DMS153 treated with DMSO at 0.1 percent for 48 hours (cell line): Measurements from ENCODE around the gene GPR55.

Experiments
- DNase-seq: peaks from one replicate; lab custom pipeline; 2025; ENCODE audit not compliant: unreplicated experiment; lab: John Stamatoyannopoulos, UW

Gene GPR55

DNA sequence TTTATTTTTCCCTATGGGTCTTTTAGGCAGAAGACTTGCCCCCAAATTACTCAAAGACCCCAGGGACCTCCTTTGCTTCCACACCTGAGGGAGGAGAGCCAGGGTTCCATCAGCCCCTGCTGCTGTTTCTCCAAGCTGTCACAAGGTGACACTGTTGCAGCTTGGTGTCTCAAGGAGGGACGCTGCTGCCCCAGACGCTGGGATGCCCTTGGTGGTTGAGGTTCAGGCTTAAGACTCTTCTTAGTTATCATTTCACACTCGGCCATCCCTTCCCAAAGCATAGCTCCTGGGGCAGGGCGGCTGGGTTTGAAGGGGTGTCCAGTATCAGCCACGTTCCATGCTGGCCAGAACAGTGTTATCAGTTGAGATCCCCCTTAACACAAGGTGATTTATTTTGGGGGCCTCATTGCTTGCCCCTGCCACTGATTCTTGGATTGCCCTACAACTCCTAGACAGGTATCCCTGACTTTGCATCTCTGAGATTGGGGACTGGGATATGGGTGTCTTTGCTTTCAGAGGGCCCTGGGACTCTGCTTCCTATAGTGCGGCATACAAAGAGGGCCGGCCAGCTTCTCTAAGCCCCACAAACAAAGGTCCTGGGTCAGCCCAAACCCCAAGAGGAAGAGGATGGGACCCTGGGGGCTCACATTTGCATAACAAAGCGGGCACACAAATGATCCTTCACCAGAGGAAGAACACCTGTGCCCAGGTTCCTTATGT, 22.7 kb downstream of the GPR55 start:
- DNase-seq: no peak

DNA sequence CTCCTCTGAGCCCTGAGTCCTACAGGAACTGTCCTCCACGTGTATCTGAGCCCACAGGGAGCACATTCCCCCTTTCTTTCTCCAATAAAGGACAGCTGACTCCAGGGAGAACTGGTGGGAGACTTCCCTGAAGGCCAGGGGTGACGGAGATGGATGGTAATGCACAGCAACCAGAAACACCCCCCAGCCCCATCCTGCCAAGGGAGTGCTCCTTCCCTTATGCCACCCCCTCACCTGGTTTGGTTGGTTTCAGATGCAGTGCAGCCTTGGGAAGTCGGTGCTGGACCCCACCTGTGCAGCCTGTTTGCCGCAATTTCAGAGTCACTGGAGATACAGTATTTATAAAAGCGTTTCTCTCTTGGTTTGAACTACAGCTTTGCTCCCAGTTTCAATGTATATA, 24.0 kb downstream of the GPR55 start:
- DNase-seq: no peak

DNA sequence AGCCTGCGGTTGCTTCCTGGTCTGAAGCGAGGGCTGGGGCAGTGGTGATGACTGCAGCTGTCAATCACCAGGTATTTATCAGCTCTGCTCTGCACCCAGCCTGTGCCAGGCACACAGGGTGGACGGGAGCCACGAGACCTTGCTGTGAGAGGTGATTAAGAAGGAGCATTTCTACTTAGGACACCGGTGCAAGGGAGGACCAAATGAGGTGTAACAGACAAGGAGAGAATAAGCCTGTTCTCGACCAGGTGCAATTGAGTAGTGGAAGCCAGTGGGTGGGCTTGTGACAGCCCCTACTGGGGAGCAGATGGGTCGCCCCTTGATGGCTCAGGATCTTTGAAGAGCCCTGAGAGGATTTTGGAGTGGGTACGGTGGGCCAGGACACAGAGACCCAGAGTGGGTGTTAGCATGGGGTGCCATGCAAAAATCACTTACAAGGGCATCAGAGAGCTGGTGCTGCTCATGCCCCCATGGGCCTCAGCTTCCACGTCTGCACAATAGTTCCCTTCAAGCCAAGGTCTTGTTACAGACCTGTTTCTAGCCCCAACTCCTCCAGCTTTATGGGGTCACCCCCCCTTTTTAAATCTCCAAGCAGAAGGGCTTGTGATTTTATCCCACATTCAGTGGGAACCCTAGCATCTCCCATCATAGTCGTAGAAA, 24.6 kb downstream of the GPR55 start:
- DNase-seq: no peak

DNA sequence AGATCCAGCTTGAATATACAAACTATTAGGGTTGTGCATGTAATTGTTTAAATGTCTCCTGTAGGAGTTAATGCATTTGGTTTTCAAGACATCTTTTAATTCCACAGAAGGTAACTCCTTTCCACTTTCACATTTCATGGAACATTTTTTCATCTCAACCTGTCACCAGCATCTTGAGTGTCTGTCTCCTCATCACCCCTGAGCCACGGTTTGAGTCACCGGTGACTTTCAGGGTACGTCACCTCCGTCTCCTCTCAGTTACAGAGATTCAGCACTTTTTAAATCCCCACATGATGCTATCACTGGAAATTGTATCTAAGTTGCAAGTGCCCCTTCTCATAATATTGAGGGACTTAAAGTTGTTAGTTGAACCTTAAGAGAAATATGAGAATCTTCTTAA, 25.3 kb downstream of the GPR55 start:
- no peak for DNase-seq

GRCh38 chr2:230899287-230899686, 25.8 kb downstream of the GPR55 start:
- DNase-seq: no peak

GRCh38 chr2:230898713-230899091, 26.3 kb downstream of the GPR55 start:
- DNase-seq: no peak

GRCh38 chr2:230898016-230898712, 26.9 kb downstream of the GPR55 start:
- DNase-seq: no peak

GRCh38 chr2:230896346-230897115, 28.5 kb downstream of the GPR55 start:
- DNase-seq: no peak

GRCh38 chr2:230895536-230896345, 29.3 kb downstream of the GPR55 start:
- DNase-seq: no peak

- no peak for DNase-seq
Measured at GRCh38 chr2:230893841-230894781, 30.9 kb downstream of the GPR55 start.

- DNase-seq: no peak
Measured at GRCh38 chr2:230893338-230893737, 31.7 kb downstream of the GPR55 start.

- no peak for DNase-seq
Measured at GRCh38 chr2:230891509-230891908, 33.5 kb downstream of the GPR55 start.

DNA sequence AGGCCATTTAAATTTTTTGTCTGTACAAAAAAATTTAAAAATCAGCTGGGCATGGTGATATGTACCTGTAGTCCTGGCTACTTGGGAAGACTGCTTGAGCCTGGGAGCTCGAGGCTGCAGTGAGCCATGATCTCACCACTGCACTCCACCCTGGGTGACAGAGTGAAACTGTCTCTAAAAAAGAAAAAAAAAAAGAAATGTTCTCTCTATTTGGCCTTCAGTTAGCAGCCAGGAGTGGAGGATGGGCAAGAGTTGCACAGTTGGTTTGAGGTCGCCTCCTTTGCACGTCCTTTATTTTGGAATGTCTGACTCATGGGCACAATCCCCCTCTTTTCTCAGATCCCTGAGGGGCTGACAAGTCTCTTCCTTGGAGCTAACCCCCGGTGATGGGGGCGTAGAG, 34.0 kb downstream of the GPR55 start:
- no peak for DNase-seq

DNA sequence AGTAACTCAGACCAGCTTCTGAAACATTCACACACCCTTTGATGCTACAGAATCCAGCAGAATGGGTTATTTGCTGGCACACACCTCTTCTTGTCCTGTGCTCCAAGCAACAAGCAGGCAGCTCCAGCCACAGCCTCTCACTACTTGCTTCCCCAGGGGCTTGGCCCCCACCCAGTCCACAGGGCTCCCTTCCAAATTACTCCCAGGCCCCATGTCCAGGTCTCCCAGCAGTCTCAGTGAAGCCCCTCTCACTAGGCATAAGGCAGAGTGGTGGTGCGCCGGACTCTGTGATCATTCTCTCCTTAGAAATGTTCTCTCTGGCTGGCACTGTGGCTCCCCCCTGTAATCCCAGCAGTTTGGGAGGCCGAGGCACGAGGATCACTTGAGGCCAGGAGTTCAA, 34.4 kb downstream of the GPR55 start:
- no peak for DNase-seq

- DNase-seq: no peak
Measured at GRCh38 chr2:230889911-230890601, 35.0 kb downstream of the GPR55 start.

- no peak for DNase-seq
Measured at GRCh38 chr2:230888824-230889400, 36.1 kb downstream of the GPR55 start.

DNA sequence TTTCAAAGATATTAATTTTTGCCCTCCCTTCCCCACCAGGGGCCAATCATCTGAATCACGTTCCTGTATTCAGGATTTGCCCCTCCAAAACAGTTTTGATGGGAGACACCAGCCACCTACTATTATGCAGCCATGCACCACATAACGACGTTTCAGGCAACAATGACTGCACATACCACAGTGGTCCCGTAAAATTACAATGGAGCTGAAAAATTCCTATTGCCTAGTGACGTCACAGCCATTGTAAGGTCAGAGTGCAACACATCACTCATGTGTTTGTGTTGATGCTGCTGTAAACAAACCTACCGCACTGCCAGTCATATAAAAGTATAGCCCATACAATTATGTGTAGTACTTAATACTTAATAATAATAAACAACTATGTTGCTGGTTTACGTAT, 37.7 kb downstream of the GPR55 start:
- DNase-seq: no peak

GRCh38 chr2:230886671-230887071, 38.4 kb downstream of the GPR55 start:
- DNase-seq: no peak

- DNase-seq: no peak
Measured at GRCh38 chr2:230886206-230886605, 38.8 kb downstream of the GPR55 start.
